ENCODE results near the gene CSF1R.
"Not testable (repeated sequence)": the region's sequence is repeated elsewhere in the genome, so short reads cannot be mapped to it uniquely, and the experiment has no call there.

Gene CSF1R

GRCh38 chr5:150054569-150054968, 31.8 kb downstream of the CSF1R start:
- DNase-seq, result no peak

GRCh38 chr5:150053713-150054392, 32.5 kb downstream of the CSF1R start:
- no peak for DNase-seq

GRCh38 chr5:150052956-150053712, 33.2 kb downstream of the CSF1R start:
- no peak for DNase-seq

GRCh38 chr5:150052226-150052955, 34.0 kb downstream of the CSF1R start:
- DNase-seq, result no peak

- no peak for DNase-seq
Measured at GRCh38 chr5:150051657-150052195, 34.6 kb downstream of the CSF1R start.

- DNase-seq, result not testable (repeated sequence)
Measured at GRCh38 chr5:150050172-150050811, 36.1 kb downstream of the CSF1R start.

- DNase-seq, result no peak
Measured at GRCh38 chr5:150046031-150046430, 40.3 kb downstream of the CSF1R start.

- no peak for DNase-seq
Measured at GRCh38 chr5:150045549-150045948, 40.8 kb downstream of the CSF1R start.

GRCh38 chr5:150044712-150045111, 41.6 kb downstream of the CSF1R start:
- no peak for DNase-seq

- no peak for DNase-seq
Measured at GRCh38 chr5:150044329-150044681, 42.0 kb downstream of the CSF1R start.

GRCh38 chr5:150043657-150044328, 42.6 kb downstream of the CSF1R start:
- no peak for DNase-seq

GRCh38 chr5:150042459-150042858, 43.9 kb downstream of the CSF1R start:
- DNase-seq, result no peak

GRCh38 chr5:150038547-150038946, 47.8 kb downstream of the CSF1R start:
- DNase-seq, result no peak

GRCh38 chr5:150036513-150036912, 49.8 kb downstream of the CSF1R start:
- DNase-seq, result no peak

GRCh38 chr5:150035139-150035895, 51.0 kb downstream of the CSF1R start:
- DNase-seq, result no peak

GRCh38 chr5:150034662-150035061, 51.7 kb downstream of the CSF1R start:
- DNase-seq, result no peak

GRCh38 chr5:150033334-150033733, 53.0 kb downstream of the CSF1R start:
- no peak for DNase-seq

GRCh38 chr5:150028047-150028446, 58.3 kb downstream of the CSF1R start:
- not testable (repeated sequence) for DNase-seq

- DNase-seq, result no peak
Measured at GRCh38 chr5:150026682-150027172, 59.6 kb downstream of the CSF1R start.

GRCh38 chr5:150024346-150024984, 61.9 kb downstream of the CSF1R start:
- no peak for DNase-seq

- DNase-seq, result no peak
Measured at GRCh38 chr5:150023136-150023535, 63.2 kb downstream of the CSF1R start.
